Liver (tissue), 3 donors: ENCODE measurements around the gene ADAMTS20.

Source experiments
- CTCF ChIP-seq: fragments of 150-350 bp; IDR thresholded peaks from 2 replicates; pipeline ENCODE4 v1.5.1; 2017; ENCODE audit warnings: improper control_type of control experiment, low read depth, low read length; ENCODE audit not compliant: missing input control
- EGR1 ChIP-seq, 2 donors: IDR thresholded peaks; 2 replicates each; pipeline ENCODE4 v1.6.1; 2016 to 2018; ENCODE audit warnings: antibody characterized with exemption in 2 of 2, low read depth in 2 of 2
- GABPA ChIP-seq, 2 donors: IDR thresholded peaks in 1 of 2; conservative IDR thresholded peaks in 1 of 2; 2 replicates each; pipeline ENCODE4 v1.6.1; 2016; ENCODE audit warnings: antibody characterized with exemption in 2 of 2, mild to moderate bottlenecking in 1 of 2, moderate library complexity in 1 of 2
- MAX ChIP-seq: IDR thresholded peaks from 2 replicates; pipeline ENCODE4 v1.6.1; 2016; ENCODE audit warnings: antibody characterized with exemption
- NR2F2 ChIP-seq: IDR thresholded peaks from 2 replicates; pipeline ENCODE4 v1.6.1; 2016; ENCODE audit warnings: antibody characterized with exemption
- RAD21 ChIP-seq, 2 donors: IDR thresholded peaks; 2 replicates each; pipeline ENCODE4 v1.6.1; 2016; ENCODE audit warnings: antibody characterized with exemption in 2 of 2, mild to moderate bottlenecking in 2 of 2
- REST ChIP-seq: IDR thresholded peaks from 2 replicates; pipeline ENCODE4 v1.6.1; 2016; ENCODE audit warnings: antibody characterized with exemption, mild to moderate bottlenecking
- TAF1 ChIP-seq: conservative IDR thresholded peaks from 2 replicates; pipeline ENCODE4 v1.6.1; 2016; ENCODE audit warnings: antibody characterized with exemption, mild to moderate bottlenecking
- donor health status: healthy.
- donor health status: healthy.

- TF ChIP-seq CTCF (no peak), GABPA (IDR thresholded peaks at IDR 0.05 in 1 of 2, conservative IDR thresholded peaks at IDR 0.05 in 1 of 2) (no peak), EGR1 (IDR thresholded peaks at IDR 0.05; ENCODE audit: low read depth in 2 of 2) (no peak), NR2F2 (no peak), RAD21 (IDR thresholded peaks at IDR 0.05) (no peak), TAF1 (no peak), MAX (no peak), REST (no peak)
Measured at GRCh38 chr12:43550831-43551271, 1.2 kb downstream of the ADAMTS20 start.
